Stomach smooth muscle (tissue), 2 donors: ENCODE measurements around the gene AVP.

ENCODE experiments used
- H3K27ac ChIP-seq: one replicate; pipeline ENCODE4 v1.7.0; 2013; ENCODE audit warnings: mild to moderate bottlenecking, low read length, inconsistent platforms
- H3K27me3 ChIP-seq, 2 donors: one replicate each; pipeline ENCODE4 v1.7.0; 2013; ENCODE audit warnings: low read length in 2 of 2; ENCODE audit not compliant: insufficient read depth in 2 of 2, control insufficient read depth in 1 of 2
- H3K36me3 ChIP-seq, 2 donors: one replicate each; pipeline ENCODE4 v1.7.0; 2013; ENCODE audit warnings: low read length in 2 of 2; ENCODE audit not compliant: control insufficient read depth in 2 of 2, insufficient read depth in 2 of 2
- H3K4me1 ChIP-seq: one replicate; pipeline ENCODE4 v1.7.0; 2013; ENCODE audit warnings: low read length; ENCODE audit not compliant: control insufficient read depth, insufficient read depth
- H3K4me3 ChIP-seq, 2 donors: one replicate each; pipeline ENCODE4 v1.7.0; 2013; ENCODE audit warnings: low read length in 2 of 2
- H3K9ac ChIP-seq, 2 donors: one replicate each; pipeline ENCODE4 v1.7.0; 2013; ENCODE audit warnings: low read length in 2 of 2, mild to moderate bottlenecking in 1 of 2
- H3K9me3 ChIP-seq, 2 donors: one replicate each; pipeline ENCODE4 v1.7.0; 2013; ENCODE audit warnings: low read length in 2 of 2; ENCODE audit not compliant: control insufficient read depth in 2 of 2
- donor health status: healthy.
- donor health status: Pancreatic carcinoma.

The AVP gene

GRCh38 chr20:3109350-3110302 is 25.1 kb upstream of the AVP start:
- H3K9ac ChIP-seq, result no peak overlapping the region
- peaks cover 3% of the 10 kb centered on the region for H3K4me1 ChIP-seq
- no peaks in the 10 kb centered on the region for H3K9me3 ChIP-seq
- H3K4me3 ChIP-seq, result no peak overlapping the region
- H3K27ac ChIP-seq, result no peak overlapping the region
- H3K36me3 ChIP-seq, result peaks cover 4 to 27% of the 10 kb centered on the region in 2 donors
- no peaks in the 10 kb centered on the region for H3K27me3 ChIP-seq

DNA sequence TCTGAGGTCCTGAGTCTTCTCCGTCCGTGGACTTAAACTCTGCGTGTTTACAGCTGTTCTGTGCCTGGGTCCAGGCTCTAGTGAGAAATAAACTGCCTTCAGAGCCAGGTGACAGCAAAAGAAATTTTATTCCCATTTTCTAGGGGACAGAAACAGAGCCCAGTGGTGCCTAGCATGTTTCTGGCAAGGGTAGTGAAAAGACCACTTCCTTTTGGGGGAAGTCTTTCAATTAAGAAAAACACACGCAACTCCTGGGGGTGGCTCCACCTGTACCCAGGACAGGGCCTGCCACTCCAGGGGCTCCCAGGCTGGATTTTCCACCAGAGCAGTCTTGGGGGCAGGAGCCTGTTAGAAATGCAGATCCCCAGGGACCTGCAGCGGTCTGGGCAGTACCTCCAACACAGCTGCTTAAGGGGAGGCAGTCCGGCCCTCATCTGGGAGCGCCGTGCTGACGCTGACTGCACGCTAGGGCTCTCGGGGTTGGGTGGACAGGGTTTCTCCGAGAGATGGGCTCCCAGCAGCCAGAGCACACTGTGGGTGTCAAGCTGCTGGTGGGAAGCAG is 23.0 kb upstream of the AVP start:
- H3K4me1 ChIP-seq, result peaks cover 3% of the 10 kb centered on the region
- no peaks in the 10 kb centered on the region for H3K9me3 ChIP-seq
- H3K27ac ChIP-seq, result no peak overlapping the region
- peaks cover 4 to 17% of the 10 kb centered on the region in 2 donors for H3K36me3 ChIP-seq
- H3K9ac ChIP-seq, result no peak overlapping the region
- no peaks in the 10 kb centered on the region for H3K27me3 ChIP-seq
- H3K4me3 ChIP-seq, result no peak overlapping the region

DNA sequence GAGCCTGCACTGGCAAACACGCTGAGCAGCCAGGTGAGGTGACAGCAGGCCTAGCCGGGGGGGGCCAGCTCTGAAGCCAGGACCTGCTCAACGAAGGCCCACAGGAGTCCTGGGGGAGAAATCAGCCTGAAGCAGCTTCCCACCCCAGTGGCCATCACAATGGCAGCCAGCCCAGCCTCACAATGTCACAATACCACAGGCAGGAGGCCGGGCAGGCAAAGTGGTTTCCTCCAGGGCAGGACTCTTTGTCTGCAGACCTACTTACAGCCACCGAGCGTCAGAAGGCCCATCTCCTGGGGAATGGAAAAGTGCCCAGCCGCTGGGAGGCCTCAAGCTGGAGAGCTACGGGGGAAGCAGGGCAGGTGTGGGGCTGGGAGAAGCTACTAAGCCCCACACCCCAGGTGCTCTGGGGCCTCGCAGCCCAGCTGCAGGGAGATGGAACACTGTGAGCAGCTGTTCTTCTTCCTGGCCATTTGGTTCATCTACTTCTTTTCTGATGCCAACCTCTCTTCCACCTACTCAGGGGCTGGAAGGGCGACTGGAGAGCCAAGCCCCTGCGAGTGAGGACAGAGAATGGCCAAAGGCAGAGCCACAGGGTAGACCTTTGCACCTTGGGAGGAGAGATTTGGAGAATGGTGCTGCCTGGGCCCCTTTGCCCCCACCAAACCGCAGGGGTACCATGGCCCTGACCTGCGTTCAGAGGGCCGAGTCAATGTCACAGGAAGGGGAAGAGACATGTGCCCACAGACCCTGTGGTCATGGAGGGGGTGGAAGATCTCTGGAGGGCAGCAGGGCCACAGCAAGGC is 22.3 kb upstream of the AVP start:
- Histone ChIP-seq H3K27ac (no peak overlapping the region), H3K4me3 (no peak overlapping the region), H3K9ac (no peak overlapping the region), H3K27me3 (no peaks in the 10 kb centered on the region), H3K9me3 (no peaks in the 10 kb centered on the region), H3K4me1 (peaks cover 2% of the 10 kb centered on the region), H3K36me3 (peaks cover 4 to 17% of the 10 kb centered on the region in 2 donors)

- Histone ChIP-seq H3K9ac (no peak overlapping the region), H3K36me3 (peaks cover 4 to 17% of the 10 kb centered on the region in 2 donors), H3K4me3 (no peak overlapping the region), H3K27me3 (no peaks in the 10 kb centered on the region), H3K4me1 (no peaks in the 10 kb centered on the region), H3K27ac (no peak overlapping the region), H3K9me3 (no peaks in the 10 kb centered on the region)
Observed at GRCh38 chr20:3106185-3106584, 21.7 kb upstream of the AVP start.

GRCh38 chr20:3105256-3106137 is 21.0 kb upstream of the AVP start:
- no peaks in the 10 kb centered on the region for H3K4me1 ChIP-seq
- H3K9me3 ChIP-seq, result no peaks in the 10 kb centered on the region
- H3K4me3 ChIP-seq, result no peak overlapping the region
- H3K9ac ChIP-seq, result no peak overlapping the region
- H3K27me3 ChIP-seq, result no peaks in the 10 kb centered on the region
- peaks cover 4 to 17% of the 10 kb centered on the region in 2 donors for H3K36me3 ChIP-seq
- H3K27ac ChIP-seq, result no peak overlapping the region

DNA sequence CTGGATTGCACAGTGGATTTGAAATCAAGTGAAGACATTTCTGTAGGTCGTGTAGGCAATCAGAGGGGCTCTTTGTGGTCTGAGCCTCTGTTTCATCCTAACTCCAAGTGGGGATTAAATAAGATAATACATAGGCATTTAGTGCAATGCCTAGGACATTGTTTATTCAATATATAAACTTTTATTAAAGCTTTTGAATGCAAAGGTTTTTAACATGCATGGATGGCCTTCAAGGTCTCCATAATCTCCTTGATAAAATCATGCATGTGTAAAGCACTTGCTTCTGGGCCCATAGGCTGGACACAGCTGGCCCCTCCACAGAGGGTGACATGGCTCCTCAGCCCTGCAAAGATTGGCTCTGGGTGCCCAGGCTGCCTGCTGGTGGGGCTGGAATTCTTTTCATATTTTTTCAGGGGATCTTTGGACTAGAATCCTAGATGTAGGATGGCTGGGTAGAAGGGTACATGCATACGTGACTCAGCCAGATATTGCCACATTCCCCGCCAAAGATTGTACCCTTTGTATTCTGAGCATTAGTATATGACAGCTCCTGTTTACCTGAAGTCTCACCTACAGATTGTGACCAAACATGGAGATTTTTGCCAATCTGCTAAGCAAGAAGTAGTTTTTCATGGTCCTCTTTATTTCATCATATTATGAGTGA is 19.0 kb upstream of the AVP start:
- no peak overlapping the region for H3K9ac ChIP-seq
- H3K27ac ChIP-seq, result no peak overlapping the region
- H3K9me3 ChIP-seq, result no peaks in the 10 kb centered on the region
- no peaks in the 10 kb centered on the region for H3K4me1 ChIP-seq
- H3K27me3 ChIP-seq, result peaks cover 3 to 5% of the 10 kb centered on the region in 2 donors
- H3K36me3 ChIP-seq, result peaks cover 4 to 5% of the 10 kb centered on the region in 2 donors
- H3K4me3 ChIP-seq, result no peak overlapping the region

DNA sequence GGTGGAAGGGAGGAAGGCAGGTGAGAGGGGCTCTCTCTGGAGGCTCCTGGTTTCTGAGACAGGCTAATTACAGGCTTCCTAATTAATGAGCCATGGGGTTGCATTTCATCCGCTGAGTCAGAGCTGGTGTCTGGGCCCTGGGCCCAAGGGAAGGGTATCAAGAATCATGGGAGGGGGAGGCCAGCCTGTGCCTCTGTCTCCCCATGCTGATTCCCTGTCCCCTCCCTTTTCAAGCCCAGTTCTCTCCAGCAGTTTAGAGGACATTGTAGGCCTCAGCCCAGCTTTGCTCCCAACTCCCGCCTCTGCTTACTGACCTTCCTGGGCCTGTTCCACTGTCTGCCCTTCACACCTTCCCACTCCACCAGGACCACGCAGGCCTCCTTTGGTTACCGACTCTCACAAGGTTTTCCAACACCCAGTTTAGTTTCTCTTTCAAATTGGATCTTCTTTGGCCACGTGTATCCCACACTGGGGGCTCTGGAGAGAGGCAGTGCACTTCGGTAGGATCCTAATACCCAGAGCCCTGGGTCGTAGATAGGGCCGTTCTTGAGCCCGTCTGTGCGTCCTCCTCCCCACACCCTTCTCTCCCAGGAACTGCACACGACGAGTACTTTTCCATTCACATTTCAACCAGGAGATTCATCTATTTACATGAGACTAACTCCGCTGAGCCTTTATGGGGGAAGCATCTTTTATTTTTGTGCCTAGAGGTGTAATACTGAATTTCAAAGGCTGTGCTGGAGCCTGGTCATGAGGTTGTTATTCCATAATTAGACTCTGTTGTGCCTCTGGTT is 18.2 kb upstream of the AVP start:
- H3K27me3 ChIP-seq, result peaks cover 3 to 5% of the 10 kb centered on the region in 2 donors
- H3K9me3 ChIP-seq, result no peaks in the 10 kb centered on the region
- H3K27ac ChIP-seq, result no peak overlapping the region
- no peak overlapping the region for H3K9ac ChIP-seq
- peaks cover 4% of the 10 kb centered on the region in 2 donors for H3K36me3 ChIP-seq
- no peaks in the 10 kb centered on the region for H3K4me1 ChIP-seq
- H3K4me3 ChIP-seq, result no peak overlapping the region

- Histone ChIP-seq H3K36me3 (peaks cover 0 to 2% of the 10 kb centered on the region in 2 donors), H3K4me3 (no peak overlapping the region), H3K9me3 (no peaks in the 10 kb centered on the region), H3K27me3 (peaks cover 3 to 5% of the 10 kb centered on the region in 2 donors), H3K9ac (no peak overlapping the region), H3K27ac (no peak overlapping the region), H3K4me1 (no peaks in the 10 kb centered on the region)
Observed at GRCh38 chr20:3101737-3102574, 17.4 kb upstream of the AVP start.

GRCh38 chr20:3101251-3101650 is 16.7 kb upstream of the AVP start:
- H3K4me1 ChIP-seq, result no peaks in the 10 kb centered on the region
- H3K4me3 ChIP-seq, result no peak overlapping the region
- no peaks in the 10 kb centered on the region for H3K9me3 ChIP-seq
- H3K9ac ChIP-seq, result no peak overlapping the region
- no peak overlapping the region for H3K27ac ChIP-seq
- H3K27me3 ChIP-seq, result peaks cover 3 to 5% of the 10 kb centered on the region in 2 donors
- H3K36me3 ChIP-seq, result no peaks in the 10 kb centered on the region
